SK-N-SH treated with all-trans-retinoic acid at 6 μM for 48 hours (cell line): ENCODE measurements around the gene HIVEP3.

Experiments used
- CSDC2 ChIP-seq: fragments of 250-450 bp; sonication (Bioruptor Pico); IDR thresholded peaks from 2 replicates; pipeline ENCODE4 v1.5.0; 2020; ENCODE audit warnings: mild to moderate bottlenecking, moderate library complexity
- OSR1 ChIP-seq: fragments of 250-450 bp; sonication (Bioruptor Pico); IDR thresholded peaks from 2 replicates; pipeline ENCODE4 v1.8.0; 2022; ENCODE audit warnings: moderate library complexity, mild to moderate bottlenecking, inconsistent platforms
- PATZ1 ChIP-seq: fragments of 250-450 bp; sonication (Bioruptor Pico); IDR thresholded peaks from 2 replicates; pipeline ENCODE4 v1.8.0; 2020; ENCODE audit warnings: mild to moderate bottlenecking, moderate library complexity, borderline replicate concordance
- ZNF565 ChIP-seq: fragments of 450-650 bp; formaldehyde crosslinking; conservative IDR thresholded peaks from 2 replicates; pipeline ENCODE4 v1.5.0; 2020; ENCODE audit warnings: low read depth, mild to moderate bottlenecking, moderate library complexity

DNA sequence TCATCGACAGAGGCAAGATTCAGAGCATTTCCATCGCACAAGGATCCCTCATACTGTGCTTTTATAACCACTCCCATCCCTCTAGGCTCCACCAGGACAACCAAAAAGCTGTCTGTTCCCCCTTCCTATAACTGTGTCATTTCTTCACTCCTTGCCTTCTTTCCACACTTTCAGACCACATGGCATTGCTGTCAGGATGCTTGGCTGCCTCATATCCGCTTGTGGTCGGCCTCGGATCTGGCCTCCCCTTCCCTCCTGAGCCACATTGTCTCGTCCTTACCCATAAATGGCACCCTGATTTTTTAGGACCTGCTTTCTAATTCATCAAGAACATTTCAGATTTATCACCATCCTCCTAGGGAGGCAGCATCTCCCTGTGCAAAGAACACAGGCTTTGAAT is 80.5 kb downstream of the HIVEP3 start:
- TF ChIP-seq ZNF565 (CRISPR knock-in tag) (no peak), CSDC2 (CRISPR knock-in tag) (no peak), OSR1 (CRISPR knock-in tag) (no peak), PATZ1 (CRISPR knock-in tag) (no peak)
